GM12892 (cell line): ENCODE results near the gene DGKB.

Source experiments
- DNase-seq: peaks from one replicate; pipeline ENCODE4 v3.0.0; 2011; ENCODE audit not compliant: insufficient read length
- FAIRE-seq: peaks from 2 replicates; lab custom pipeline; 2011; peaks lifted over from hg19 to GRCh38; lab: Jason Lieb, UNC
- POLR2A ChIP-seq: IDR thresholded peaks from 2 replicates; pipeline ENCODE4 v1.6.1; 2011; ENCODE audit warnings: low read depth, low read length, control low read depth
- POLR2AphosphoS5 ChIP-seq: IDR thresholded peaks from 2 replicates; pipeline ENCODE4 v1.6.1; 2011; ENCODE audit warnings: low read depth, low read length, control low read depth
- TAF1 ChIP-seq: IDR thresholded peaks from 2 replicates; pipeline ENCODE4 v1.6.1; 2011; ENCODE audit warnings: low read depth, mild to moderate bottlenecking, control low read depth, low read length, borderline replicate concordance

DGKB gene

DNA sequence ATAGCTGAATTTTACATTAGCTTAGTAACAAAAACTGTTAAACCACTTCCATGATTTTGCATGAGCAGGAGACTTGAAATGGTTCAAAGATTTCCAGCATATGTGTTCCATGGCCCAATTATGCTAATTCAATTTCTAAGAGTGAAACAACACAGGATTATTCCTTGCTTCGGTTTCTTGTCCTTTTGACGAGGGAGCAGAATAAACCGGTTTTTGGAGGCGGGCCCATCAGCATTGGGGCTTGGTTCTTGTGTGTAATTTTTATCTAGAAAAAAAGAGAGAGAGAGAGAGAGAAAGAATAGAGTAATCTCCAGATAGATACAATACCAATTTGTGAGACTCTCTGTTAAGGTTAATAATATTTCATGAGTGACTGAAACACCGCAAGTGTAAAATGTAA lies 753.6 kb downstream of the DGKB start:
- DNase-seq (no peak), FAIRE-seq (no peak)
- no peak for TF ChIP-seq POLR2AphosphoS5
- TF ChIP-seq TAF1, result no peak
- no peak for TF ChIP-seq POLR2A

DNA sequence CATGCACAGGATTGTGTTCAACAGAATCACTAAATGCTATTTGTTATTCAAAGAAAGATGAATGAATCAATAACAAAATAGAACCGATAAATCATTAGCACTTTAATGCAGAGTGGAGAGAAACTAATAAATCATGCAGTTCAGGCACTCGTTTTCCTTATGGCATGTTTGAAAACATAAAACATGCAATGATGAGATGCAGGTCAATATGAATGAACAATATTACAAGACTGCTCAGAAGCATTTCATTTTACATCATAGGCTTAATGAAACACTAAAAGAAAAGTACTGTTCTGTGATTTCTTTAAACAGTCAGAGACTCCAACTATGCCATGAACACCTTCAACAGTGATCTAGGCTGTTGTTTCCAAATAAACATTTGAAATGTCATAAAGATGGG lies 755.0 kb downstream of the DGKB start:
- no peak for TF ChIP-seq TAF1
- TF ChIP-seq POLR2AphosphoS5, result no peak
- no peak for TF ChIP-seq POLR2A
- no peak for DNase-seq
- FAIRE-seq, result no peak

DNA sequence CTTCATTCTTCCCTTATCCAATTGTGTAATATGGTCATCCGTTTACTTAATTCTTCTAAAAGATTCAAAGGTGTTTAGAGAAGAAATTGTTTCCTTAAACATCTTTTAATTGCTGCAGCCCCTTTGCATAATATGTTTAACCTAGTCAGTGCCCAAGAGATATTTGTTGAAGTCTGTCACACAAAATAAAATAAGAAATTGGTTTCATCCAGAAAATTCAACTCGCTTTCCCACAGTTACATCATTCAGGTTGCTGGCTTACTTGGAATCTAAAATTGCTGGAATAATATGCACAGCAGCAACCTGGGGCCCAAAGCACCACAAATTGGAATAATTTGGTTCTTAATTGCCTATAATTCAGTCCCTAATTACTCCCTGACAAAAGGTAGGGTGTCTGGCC lies 758.0 kb downstream of the DGKB start:
- TF ChIP-seq TAF1, result no peak
- FAIRE-seq (no peak), DNase-seq (no peak)

DNA sequence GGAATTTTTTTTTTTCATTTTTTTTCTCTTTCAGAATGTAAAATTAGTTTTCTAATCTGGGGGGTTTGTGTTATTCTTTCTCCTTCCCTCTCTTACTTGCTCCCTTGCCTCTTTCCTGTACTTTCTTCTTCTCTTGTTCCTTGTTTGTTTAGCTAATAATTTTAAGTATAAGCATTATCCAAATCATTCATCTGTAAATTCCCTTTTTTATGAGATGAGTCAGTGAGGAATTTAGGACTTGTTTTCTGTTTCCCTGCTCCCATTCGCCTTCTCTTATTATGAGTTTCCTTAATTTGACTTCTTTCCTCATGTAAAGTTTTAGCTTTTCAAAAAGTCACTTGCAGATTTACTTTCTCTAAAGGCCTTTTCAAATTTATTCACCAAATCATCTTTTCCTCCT lies 758.4 kb downstream of the DGKB start:
- TF ChIP-seq TAF1, result no peak
- no peak for TF ChIP-seq POLR2AphosphoS5
- no peak for TF ChIP-seq POLR2A
- DNase-seq, result no peak
- FAIRE-seq, result no peak

DNA sequence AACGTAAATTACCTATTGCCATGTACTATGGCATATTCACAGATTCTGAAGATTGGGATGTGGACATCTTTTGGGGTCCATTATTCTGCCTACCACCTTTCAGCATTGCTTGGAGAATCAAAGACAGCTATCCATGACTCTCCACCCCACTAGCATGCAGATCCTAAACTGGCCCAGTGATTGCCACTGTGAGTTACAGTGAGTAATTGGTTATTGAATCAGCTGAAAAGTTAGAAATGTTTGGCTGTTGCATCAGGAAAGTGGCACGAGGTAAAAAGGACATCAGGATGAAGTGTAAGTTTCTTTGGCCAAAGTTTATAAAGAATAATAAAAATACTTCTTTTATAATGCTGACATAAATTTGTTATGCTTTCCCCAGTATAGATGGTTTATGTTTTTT lies 764.9 kb downstream of the DGKB start:
- no peak for FAIRE-seq
- TF ChIP-seq TAF1, result no peak
- no peak for TF ChIP-seq POLR2AphosphoS5
- no peak for TF ChIP-seq POLR2A
- DNase-seq, result no peak

DNA sequence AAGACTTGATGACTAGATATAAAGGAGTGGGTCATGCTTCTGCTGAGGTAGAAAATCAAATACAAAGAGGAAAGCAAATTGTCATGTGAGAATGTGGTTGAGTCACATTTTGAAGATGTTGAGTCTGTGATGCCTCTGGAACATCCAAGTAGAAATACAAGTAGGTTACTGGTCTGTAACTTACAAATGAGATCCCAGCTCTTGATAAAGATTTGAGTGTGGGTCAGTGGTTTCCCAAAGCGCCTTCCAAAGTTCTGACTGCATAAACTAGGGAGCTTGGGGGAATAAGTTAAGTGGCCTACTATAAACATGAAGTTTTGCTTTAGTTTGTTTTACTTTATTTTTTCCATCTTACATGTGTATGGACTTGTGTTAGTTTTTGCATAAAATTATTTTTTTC lies 768.8 kb downstream of the DGKB start:
- FAIRE-seq, result no peak
- TF ChIP-seq POLR2AphosphoS5 (no peak), TAF1 (no peak), POLR2A (no peak)
- no peak for DNase-seq

DNA sequence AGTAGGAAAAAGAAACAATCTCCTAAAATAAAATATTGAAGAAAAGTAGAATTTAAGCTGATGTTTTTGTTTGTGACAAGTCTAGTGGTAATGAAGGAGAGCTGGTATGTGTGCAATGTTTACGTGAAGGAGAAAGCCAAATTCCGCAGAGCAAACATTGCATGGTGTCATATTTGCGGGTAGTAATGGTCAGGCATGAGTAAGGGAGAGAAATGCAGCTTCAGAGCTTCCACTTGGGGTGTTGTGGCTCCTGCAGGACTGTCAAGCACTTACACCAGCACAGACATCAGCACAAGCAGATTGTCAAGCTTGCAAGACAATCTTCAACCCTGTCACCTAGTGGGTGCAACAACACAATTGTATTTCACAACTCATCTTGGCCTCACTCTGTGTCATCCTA lies 776.6 kb downstream of the DGKB start:
- TF ChIP-seq TAF1, result no peak
- DNase-seq, result no peak
- no peak for FAIRE-seq

DNA sequence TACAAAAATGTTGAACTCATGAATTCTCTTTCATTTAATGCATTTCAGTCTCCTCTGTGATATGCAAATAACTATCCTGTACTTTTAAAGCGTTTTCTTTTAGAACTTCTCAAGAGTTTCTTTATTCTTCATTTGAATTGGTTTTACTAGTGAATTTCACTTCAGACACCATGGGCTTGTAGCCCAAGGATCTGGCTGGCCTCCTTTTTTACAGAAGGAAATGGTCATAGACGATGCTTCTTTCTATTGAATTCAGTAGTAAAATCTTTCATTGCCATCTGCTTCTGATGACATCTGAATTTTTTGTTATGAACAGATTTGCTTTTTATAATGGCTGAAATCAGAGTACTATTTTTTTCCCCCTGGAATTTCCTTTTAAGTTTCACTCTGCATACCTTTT lies 777.8 kb downstream of the DGKB start:
- no peak for DNase-seq
- TF ChIP-seq POLR2A (no peak), TAF1 (no peak), POLR2AphosphoS5 (no peak)
- no peak for FAIRE-seq

DNA sequence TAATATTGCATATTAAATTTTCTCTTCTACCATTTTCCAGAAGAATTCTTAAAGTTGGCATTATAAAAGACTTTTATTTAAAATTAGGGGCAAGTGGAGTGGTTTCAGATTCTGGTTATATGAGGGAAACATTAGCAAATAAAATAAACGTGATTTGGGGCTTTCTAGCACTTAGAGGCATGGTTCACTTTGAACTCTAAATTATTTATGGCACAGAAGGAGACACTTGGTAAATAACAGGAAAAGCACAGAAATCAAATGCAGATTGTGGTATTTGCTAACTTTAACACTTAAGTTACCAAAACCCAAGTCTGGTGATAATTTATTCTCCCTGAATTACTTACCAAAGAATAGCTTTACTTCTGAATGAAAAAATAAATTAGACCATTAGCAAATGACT lies 778.6 kb downstream of the DGKB start:
- no peak for TF ChIP-seq POLR2AphosphoS5
- TF ChIP-seq POLR2A, result no peak
- no peak for TF ChIP-seq TAF1
- DNase-seq (no peak), FAIRE-seq (no peak)

DNA sequence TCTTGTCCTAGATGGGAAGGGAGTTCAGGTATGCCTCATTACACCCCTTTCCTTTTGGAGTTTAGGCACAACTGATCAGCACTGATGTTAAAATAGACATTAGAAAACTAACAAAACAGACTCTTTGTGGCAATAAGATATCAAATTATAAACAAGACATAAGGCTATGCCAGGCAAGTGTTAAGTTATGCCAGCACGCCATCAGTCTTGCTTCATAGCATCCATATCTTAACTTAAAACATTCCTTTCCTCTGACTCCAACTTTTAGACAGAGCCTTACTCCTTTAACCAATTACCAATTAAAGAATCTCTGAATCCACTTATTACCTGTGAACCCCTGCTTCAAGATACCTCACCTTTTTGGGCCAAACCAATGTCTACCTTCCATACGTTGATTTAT lies 786.9 kb downstream of the DGKB start:
- FAIRE-seq (no peak), DNase-seq (no peak)
- TF ChIP-seq POLR2AphosphoS5, result no peak
- TF ChIP-seq POLR2A, result no peak
- no peak for TF ChIP-seq TAF1

DNA sequence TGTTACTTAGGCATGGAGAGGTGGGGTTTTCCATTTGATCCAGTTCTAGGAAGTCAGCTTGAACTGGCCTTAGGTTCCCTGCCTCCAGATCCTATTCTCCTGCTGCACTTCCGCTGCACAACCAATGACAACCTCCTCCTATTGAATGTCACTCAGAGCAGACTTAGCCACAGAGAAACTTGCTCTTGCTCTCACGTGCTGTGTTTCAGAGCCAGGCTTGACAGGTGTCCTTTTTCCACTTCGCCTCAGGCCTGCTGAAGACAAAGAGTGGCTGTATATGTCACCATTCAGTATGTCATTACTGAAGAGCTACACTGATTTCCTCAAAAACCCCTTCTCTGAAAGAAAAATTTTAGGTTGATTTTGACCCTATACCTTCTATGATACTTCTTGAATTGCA lies 797.7 kb downstream of the DGKB start:
- no peak for TF ChIP-seq POLR2AphosphoS5
- no peak for TF ChIP-seq TAF1
- TF ChIP-seq POLR2A, result no peak
- DNase-seq (no peak), FAIRE-seq (no peak)

DNA sequence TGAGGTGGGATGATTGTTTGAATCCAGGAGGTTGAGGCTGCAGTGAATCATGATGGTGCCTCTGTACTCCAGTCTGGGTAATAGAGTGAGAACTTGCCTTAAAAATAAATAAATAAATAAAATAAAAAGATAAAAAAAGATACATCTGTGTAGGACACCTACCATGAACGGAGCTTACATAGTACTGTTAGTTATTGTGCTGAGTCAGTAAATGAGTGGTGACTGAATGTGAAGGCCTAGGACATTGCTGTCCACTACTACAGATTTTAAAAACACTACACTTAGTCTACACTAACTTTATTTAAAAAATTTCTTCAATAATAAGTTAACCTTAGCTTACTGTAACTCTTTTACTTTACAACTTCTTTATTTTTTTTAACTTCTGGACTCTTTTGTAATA lies 806.4 kb downstream of the DGKB start:
- FAIRE-seq (no peak), DNase-seq (no peak)
- TF ChIP-seq POLR2A (no peak), POLR2AphosphoS5 (no peak), TAF1 (no peak)
